Thyroid gland (tissue), 4 donors: Measurements from ENCODE around the gene SCAF4. TPM values are rescaled to one million over a fixed set of nuclear protein-coding genes. Genes with fewer than 3 reads are reported as not detected.

ENCODE experiments used
- DNase-seq, 2 donors: peaks; one replicate each; pipeline ENCODE4 v3.0.0-alpha.2; 2019
- H3K27ac ChIP-seq, 3 donors: fragments of 200-600 bp; sonication (generic); 1 replicate in 2 of 3; 2 replicates in 1 of 3; pipeline ENCODE4 v1.5.1; 2016 to 2019; ENCODE audit warnings: mild to moderate bottlenecking in 1 of 3, moderate library complexity in 1 of 3
- H3K27me3 ChIP-seq: fragments of 200-600 bp; sonication (generic); one replicate; pipeline ENCODE4 v1.5.1; 2019
- H3K36me3 ChIP-seq, 2 donors: fragments of 200-600 bp; sonication (generic); one replicate each; pipeline ENCODE4 v1.5.1; 2016 to 2019
- H3K4me1 ChIP-seq, 2 donors: fragments of 200-600 bp; sonication (generic); one replicate each; pipeline ENCODE4 v1.5.1; 2017 to 2019
- H3K4me3 ChIP-seq, 3 donors: fragments of 200-600 bp; sonication (generic); replicated peaks in 1 of 3; 1 replicate in 2 of 3; 2 replicates in 1 of 3; pipeline ENCODE4 v1.5.1; 2016; ENCODE audit warnings: mild to moderate bottlenecking in 1 of 3
- H3K9me3 ChIP-seq: fragments of 200-600 bp; sonication (generic); one replicate; pipeline ENCODE4 v1.5.1; 2017
- CTCF ChIP-seq, 6 experiments: fragments of 200-600 bp in 3 of 6; fragments of 450-650 bp in 3 of 6; sonication (generic) in 3 of 6; IDR thresholded peaks; one replicate each; pipeline ENCODE4 v1.5.1; 2016 to 2019; ENCODE audit warnings: antibody characterized with exemption in 6 of 6, mild to moderate bottlenecking in 2 of 6, inconsistent platforms in 1 of 6, moderate library complexity in 1 of 6
- POLR2A ChIP-seq, 2 donors: fragments of 450-650 bp; IDR thresholded peaks; one replicate each; pipeline ENCODE4 v1.6.1; 2017; ENCODE audit warnings: antibody characterized with exemption in 2 of 2, mild to moderate bottlenecking in 2 of 2, moderate library complexity in 1 of 2
- WGBS, 2 donors: methylation state at CpG; one replicate each; pipeline ENCODE4 v1.1.5; 2017; 5-methylcytosine and 5-hydroxymethylcytosine counted together
- intact Hi-C: fragments of 100-400 bp; cut with DNase I; formaldehyde crosslinking; loops from one replicate; pipeline ENCODE4 v1.15.1; 2023
- total RNA-seq, 4 donors: library from RNA; depleted of rRNA; stranded (reverse); fragments of >200 nt; gene quantifications; one replicate each; pipeline ENCODE4 v1.2.3, GENCODE V29; 2016

The SCAF4 gene
- total RNA-seq, result 10 to 100 TPM; 13.0 to 27.4 (median 18.7) TPM

- 0 to 3% methylated on average over 6 to 7 of the region's 98 CpGs for WGBS, 2 donors
- no peaks in the 10 kb centered on the region for H3K36me3 ChIP-seq
- peak within 1 kb of the TSS; percentile 71 to 99 (median 72) for H3K4me3 ChIP-seq
- peaks cover 25 to 28% of the 10 kb centered on the region in 2 donors for H3K4me1 ChIP-seq
- no peaks in the 10 kb centered on the region for H3K9me3 ChIP-seq
- peak within 1 kb of the TSS; percentile 93 to 95 (median 93) for H3K27ac ChIP-seq
- H3K27me3 ChIP-seq, result no peaks in the 10 kb centered on the region
- intact Hi-C loops, result loop anchor here (5.0 kb wide), 1 partner anchor 75 kb away; the partner anchor contains the start of gene SOD1
- peak; percentile 90 to 92 for DNase-seq
- no peak for TF ChIP-seq CTCF (IDR thresholded peaks at IDR 0.05)
- peak; percentile 25 to 91 for TF ChIP-seq POLR2A (IDR thresholded peaks at IDR 0.05)
These were observed at the start of gene SCAF4 for GRCh38 chr21:31731857-31732596. Gene SCAF4, minus strand, starts transcription at chr21:31732118. Its CDS starts 426 bp downstream, at chr21:31731692.

- no peak for DNase-seq
- peaks cover under 1% of the 10 kb centered on the region in 2 donors for H3K4me1 ChIP-seq
- H3K27me3 ChIP-seq, result no peaks in the 10 kb centered on the region
- intact Hi-C loops, result loop anchor here (10.0 kb wide), 2 partner anchors 94 to 474 kb away; partner anchors contain the start of gene HUNK
- no peaks in the 10 kb centered on the region for H3K36me3 ChIP-seq
- WGBS, 2 donors, result 55 to 61% methylated on average over 4 of the region's 4 CpGs
- no peak overlapping the region for H3K27ac ChIP-seq
- TF ChIP-seq CTCF (IDR thresholded peaks at IDR 0.05) (peak in 3 of 6 experiments; percentile 21 to 56 (median 39)), POLR2A (IDR thresholded peaks at IDR 0.05) (no peak)
- H3K9me3 ChIP-seq, result no peaks in the 10 kb centered on the region
- no peak overlapping the region for H3K4me3 ChIP-seq
These were observed 49.0 kb upstream of the SCAF4 start for GRCh38 chr21:31780944-31781343.

- H3K4me1 ChIP-seq, result no peaks in the 10 kb centered on the region
- intact Hi-C loops, result no loop called here
- 78 to 85% methylated on average over 5 of the region's 5 CpGs for WGBS, 2 donors
- no peaks in the 10 kb centered on the region for H3K36me3 ChIP-seq
- H3K9me3 ChIP-seq, result no peaks in the 10 kb centered on the region
- no peaks in the 10 kb centered on the region for H3K27me3 ChIP-seq
- H3K4me3 ChIP-seq, result no peak overlapping the region
- DNase-seq, result no peak
- TF ChIP-seq CTCF (IDR thresholded peaks at IDR 0.05), result no peak
- TF ChIP-seq POLR2A (IDR thresholded peaks at IDR 0.05), result no peak
- no peak overlapping the region for H3K27ac ChIP-seq
These were observed 46.6 kb upstream of the SCAF4 start for GRCh38 chr21:31778546-31778945.

GRCh38 chr21:31777857-31778256 is 45.9 kb upstream of the SCAF4 start:
- no peaks in the 10 kb centered on the region for H3K36me3 ChIP-seq
- intact Hi-C loops, result no loop called here
- TF ChIP-seq CTCF (IDR thresholded peaks at IDR 0.05), result no peak
- TF ChIP-seq POLR2A (IDR thresholded peaks at IDR 0.05), result no peak
- H3K4me1 ChIP-seq, result no peaks in the 10 kb centered on the region
- no peak overlapping the region for H3K4me3 ChIP-seq
- no peak overlapping the region for H3K27ac ChIP-seq
- H3K9me3 ChIP-seq, result no peaks in the 10 kb centered on the region
- no peak for DNase-seq
- no peaks in the 10 kb centered on the region for H3K27me3 ChIP-seq
- 75 to 79% methylated on average over 5 of the region's 5 CpGs for WGBS, 2 donors

GRCh38 chr21:31774031-31774430 is 42.1 kb upstream of the SCAF4 start:
- no peaks in the 10 kb centered on the region for H3K36me3 ChIP-seq
- DNase-seq, result no peak
- 100% methylated on average over 1 of the region's 1 CpG for WGBS, 2 donors
- H3K27me3 ChIP-seq, result no peaks in the 10 kb centered on the region
- H3K4me1 ChIP-seq, result no peaks in the 10 kb centered on the region
- intact Hi-C loops, result no loop called here
- H3K9me3 ChIP-seq, result no peaks in the 10 kb centered on the region
- no peak overlapping the region for H3K27ac ChIP-seq
- TF ChIP-seq CTCF (IDR thresholded peaks at IDR 0.05) (no peak), POLR2A (IDR thresholded peaks at IDR 0.05) (no peak)
- no peak overlapping the region for H3K4me3 ChIP-seq
